PC-3 (cell line): Measurements from ENCODE around the gene TTC14. TPM values are rescaled to one million over a fixed set of nuclear protein-coding genes. Genes with fewer than 3 reads are reported as not detected.

ENCODE experiments used
- ATAC-seq: fragments of 200-7000 bp; cut with Tn5 transposase; 2 replicates; pipeline ENCODE4 v1.9.1; 2020; ENCODE audit warnings: mild to moderate bottlenecking, moderate library complexity
- BruUV-seq: library from RNA; stranded (reverse); fragments of 400-500 nt; replicated peaks from 2 replicates; lab custom pipeline; 2021; lab: Mats Ljungman, UMichigan
- CTCF ChIA-PET: fragments of 300-600 bp; sonication (Branson Sonifier 250); formaldehyde crosslinking; loops from one replicate; lab custom pipeline; 2022; ENCODE audit warnings: antibody characterized with exemption; lab: Charles Lee
- POLR2A ChIA-PET: fragments of 300-600 bp; sonication (Branson Sonifier 250); formaldehyde crosslinking; loops from one replicate; lab custom pipeline; 2022; ENCODE audit warnings: antibody characterized with exemption; ENCODE audit not compliant: unreplicated experiment; lab: Charles Lee
- DNase-seq: peaks from one replicate; pipeline ENCODE4 v3.0.0-alpha.2; 2015
- H2AFZ ChIP-seq: fragments of 300-600 bp; sonication (generic); 2 replicates; pipeline ENCODE4 v1.6.0; 2016; ENCODE audit warnings: antibody characterized with exemption, low read length
- H3F3A ChIP-seq: fragments of 300-600 bp; sonication (generic); one replicate; pipeline ENCODE4 v1.6.0; 2017; ENCODE audit warnings: antibody characterized with exemption, low read length, control low read depth, mild to moderate bottlenecking; ENCODE audit not compliant: unreplicated experiment
- H3K27ac ChIP-seq: fragments of 300-600 bp; sonication (generic); 2 replicates; pipeline ENCODE4 v1.5.1; 2016; ENCODE audit warnings: mild to moderate bottlenecking, low read length
- H3K27me3 ChIP-seq: fragments of 300-600 bp; sonication (generic); 2 replicates; pipeline ENCODE4 v1.6.1; 2016; ENCODE audit warnings: low read length, mixed read lengths
- H3K36me3 ChIP-seq: fragments of 300-600 bp; sonication (generic); 2 replicates; pipeline ENCODE4 v1.6.1; 2016; ENCODE audit warnings: low read depth, mixed run types, low read length, mixed read lengths
- H3K4me1 ChIP-seq: fragments of 300-600 bp; sonication (generic); 2 replicates; pipeline ENCODE4 v1.5.1; 2016; ENCODE audit warnings: low read length; ENCODE audit not compliant: insufficient read depth
- H3K4me2 ChIP-seq: fragments of 300-600 bp; sonication (generic); 2 replicates; pipeline ENCODE4 v1.6.0; 2016; ENCODE audit warnings: low read length
- H3K4me3 ChIP-seq: fragments of 300-600 bp; sonication (generic); 2 replicates; pipeline ENCODE4 v1.5.1; 2016; ENCODE audit warnings: mild to moderate bottlenecking, low read length, mixed read lengths
- H3K79me2 ChIP-seq: fragments of 300-600 bp; sonication (generic); 2 replicates; pipeline ENCODE4 v1.6.1; 2017; ENCODE audit warnings: low read length, mixed read lengths
- H3K9ac ChIP-seq: fragments of 300-600 bp; sonication (generic); 2 replicates; pipeline ENCODE4 v1.6.0; 2016; ENCODE audit warnings: mild to moderate bottlenecking, low read length
- H3K9me2 ChIP-seq: fragments of 300-600 bp; sonication (generic); replicated peaks from 2 replicates; pipeline ENCODE4 v1.6.1; 2016; ENCODE audit warnings: mixed run types, low read length, mixed read lengths
- H3K9me3 ChIP-seq: fragments of 300-600 bp; sonication (generic); 2 replicates; pipeline ENCODE4 v1.6.1; 2016; ENCODE audit warnings: low read length, mixed read lengths
- H4K20me1 ChIP-seq: fragments of 300-600 bp; sonication (generic); 2 replicates; pipeline ENCODE4 v1.6.1; 2016; ENCODE audit warnings: low read length, mixed read lengths
- CTCF ChIP-seq: fragments of 300-600 bp; sonication (generic); conservative IDR thresholded peaks from 2 replicates; pipeline ENCODE4 v1.5.1; 2017; ENCODE audit warnings: antibody characterized with exemption, low read depth, mild to moderate bottlenecking, low read length
- EZH2 ChIP-seq: fragments of 300-600 bp; sonication (generic); IDR thresholded peaks from one replicate; pipeline ENCODE4 v1.6.1; 2017; ENCODE audit warnings: antibody characterized with exemption, mild to moderate bottlenecking, low read length; ENCODE audit not compliant: unreplicated experiment
- EZH2phosphoT487 ChIP-seq: fragments of 300-600 bp; sonication (generic); IDR thresholded peaks from 2 replicates; pipeline ENCODE4 v1.6.1; 2018; ENCODE audit warnings: mild to moderate bottlenecking, antibody characterized with exemption, low read length, borderline replicate concordance
- intact Hi-C: fragments of 100-400 bp; cut with micrococcal nuclease; formaldehyde crosslinking; loops from 2 replicates; pipeline ENCODE4 v1.9.0; 2023
- total RNA-seq: library from RNA; depleted of rRNA; stranded (reverse); fragments of >200 nt; gene quantifications from 2 replicates; pipeline ENCODE4 v1.2.3, GENCODE V29; 2014

Gene TTC14
- total RNA-seq, 1 experiment from 2014 or later: 18.0 TPM

- peaks cover 31% of the 10 kb centered on the region for H3K79me2 ChIP-seq
- intact Hi-C loops: loop anchor here (5.0 kb wide), 2 partner anchors 543 to 948 kb away; partner anchors contain the start of gene USP13
- H2AFZ ChIP-seq: no peak overlapping the region
- ChIA-PET POLR2A (no interaction called here), CTCF (no interaction called here)
- H3K27ac ChIP-seq: no peak overlapping the region
- H3K4me2 ChIP-seq: no peak overlapping the region
- peaks cover 16% of the 10 kb centered on the region; the same call in 1 of the 2 replicates for H3K36me3 ChIP-seq
- H3K9me3 ChIP-seq: no peaks in the 10 kb centered on the region
- no peaks in the 10 kb centered on the region for H3K9me2 ChIP-seq
- TF ChIP-seq CTCF (no peak), EZH2 (no peak), EZH2phosphoT487 (no peak)
- no peak overlapping the region for H3K9ac ChIP-seq
- H3K4me1 ChIP-seq: peaks cover 13% of the 10 kb centered on the region
- H3K4me3 ChIP-seq: no peak overlapping the region
- no TSS peak for BruUV-seq
- no peaks in the 10 kb centered on the region for H3K27me3 ChIP-seq
- no peak for DNase-seq
- H4K20me1 ChIP-seq: 0 out of 2 replicates have a peak, but pooled peaks cover 6% of the 10 kb centered on the region
- H3F3A ChIP-seq: no peaks in the 10 kb centered on the region
- no peak for ATAC-seq
These were observed 1.5 kb upstream of the TTC14 start for GRCh38 chr3:180600473-180600872.

- intact Hi-C loops: no loop called here
- Histone ChIP-seq H3K9me3 (no peaks in the 10 kb centered on the region), H3K27ac (no peak overlapping the region), H4K20me1 (0 out of 2 replicates have a peak, but pooled peaks cover 8% of the 10 kb centered on the region), H3F3A (no peaks in the 10 kb centered on the region), H3K4me1 (no peaks in the 10 kb centered on the region), H3K4me3 (no peak overlapping the region), H3K36me3 (peaks cover 83% of the 10 kb centered on the region), H3K27me3 (no peaks in the 10 kb centered on the region), H2AFZ (no peak overlapping the region), H3K9me2 (no peaks in the 10 kb centered on the region), H3K79me2 (no peaks in the 10 kb centered on the region), H3K9ac (no peak overlapping the region), H3K4me2 (no peak overlapping the region)
- TF ChIP-seq EZH2: no peak
- no peak for TF ChIP-seq EZH2phosphoT487
- no peak for TF ChIP-seq CTCF
- CTCF ChIA-PET: no interaction called here
- no peak for DNase-seq
- BruUV-seq: no TSS peak
- POLR2A ChIA-PET: no interaction called here
- no peak for ATAC-seq
These were observed 9.0 kb downstream of the TTC14 start for GRCh38 chr3:180611006-180611405.

- CTCF ChIA-PET: no interaction called here
- Histone ChIP-seq H3K4me3 (no peak overlapping the region), H3K27ac (no peak overlapping the region), H3K9me2 (no peaks in the 10 kb centered on the region), H3F3A (no peaks in the 10 kb centered on the region), H3K36me3 (peaks cover 70% of the 10 kb centered on the region), H3K79me2 (no peaks in the 10 kb centered on the region), H4K20me1 (0 out of 2 replicates have a peak, but pooled peaks cover 2% of the 10 kb centered on the region), H3K4me2 (no peak overlapping the region), H3K27me3 (no peaks in the 10 kb centered on the region), H3K9ac (no peak overlapping the region), H3K4me1 (no peaks in the 10 kb centered on the region), H2AFZ (no peak overlapping the region), H3K9me3 (no peaks in the 10 kb centered on the region)
- TF ChIP-seq CTCF (no peak), EZH2 (no peak), EZH2phosphoT487 (no peak)
- no TSS peak for BruUV-seq
- DNase-seq (peak; percentile 18), ATAC-seq (peak; percentile 45)
- POLR2A ChIA-PET: interaction anchor here (0.6 kb wide), 1 partner anchor 222 kb away, joined by 4 read pairs; no protein-coding TSS in a partner anchor
- intact Hi-C loops: no loop called here
These were observed 10.4 kb downstream of the TTC14 start for GRCh38 chr3:180612364-180612763.
